CD4-positive, alpha-beta T cell treated with Interleukin-12 subunit alpha and Interleukin-12 subunit beta, for 1 hour (primary cell): ENCODE measurements around the gene ZNF765.
"Not testable (repeated sequence)": the region's sequence is repeated elsewhere in the genome, so short reads cannot be mapped to it uniquely, and the experiment has no call there.

Source experiments
- DNase-seq: peaks from one replicate; pipeline ENCODE4 v3.0.0-alpha.2; 2020

ZNF765 gene

GRCh38 chr19:53422551-53422950 lies 27.6 kb downstream of the ZNF765 start:
- no peak for DNase-seq

GRCh38 chr19:53423074-53423473 lies 28.1 kb downstream of the ZNF765 start:
- not testable (repeated sequence) for DNase-seq

- not testable (repeated sequence) for DNase-seq
These were observed 28.7 kb downstream of the ZNF765 start for GRCh38 chr19:53423680-53424079.

- peak; percentile 74 for DNase-seq
These were observed 30.1 kb downstream of the ZNF765 start for GRCh38 chr19:53424968-53425597.

GRCh38 chr19:53431399-53432087 lies 36.6 kb downstream of the ZNF765 start, which contains the start of gene ZNF761:
ZNF761 (plus strand) TSS chr19:53431984; CDS start chr19:53447269, 15,285 bp downstream.
- peak; percentile 97 for DNase-seq

GRCh38 chr19:53432088-53432661 lies 37.2 kb downstream of the ZNF765 start:
- DNase-seq, result no peak

GRCh38 chr19:53443809-53444208 lies 48.9 kb downstream of the ZNF765 start:
- DNase-seq, result not testable (repeated sequence)

- DNase-seq, result not testable (repeated sequence)
These were observed 52.2 kb downstream of the ZNF765 start for GRCh38 chr19:53447196-53447595.

- DNase-seq, result no peak
These were observed 60.9 kb downstream of the ZNF765 start for GRCh38 chr19:53455828-53456227.

- not testable (repeated sequence) for DNase-seq
These were observed 65.3 kb downstream of the ZNF765 start for GRCh38 chr19:53460131-53460721.

- no peak for DNase-seq
These were observed 66.9 kb downstream of the ZNF765 start for GRCh38 chr19:53461866-53462265.

- DNase-seq, result no peak
These were observed 67.9 kb downstream of the ZNF765 start for GRCh38 chr19:53462861-53463260.

- DNase-seq, result no peak
These were observed 68.3 kb downstream of the ZNF765 start for GRCh38 chr19:53463263-53463662.

- DNase-seq, result no peak
These were observed 72.0 kb downstream of the ZNF765 start for GRCh38 chr19:53466726-53467484.

- DNase-seq, result peak; percentile 96
These were observed 72.7 kb downstream of the ZNF765 start, which contains the start of gene ZNF813 for GRCh38 chr19:53467485-53468262. ZNF813 (plus strand) TSS chr19:53467733; CDS start chr19:53483823, 16,090 bp downstream.

- DNase-seq, result not testable (repeated sequence)
These were observed 73.7 kb downstream of the ZNF765 start for GRCh38 chr19:53468628-53469027.

GRCh38 chr19:53471916-53472315 lies 77.0 kb downstream of the ZNF765 start:
- DNase-seq, result no peak

- not testable (repeated sequence) for DNase-seq
These were observed 79.9 kb downstream of the ZNF765 start for GRCh38 chr19:53474832-53475231.

- not testable (repeated sequence) for DNase-seq
These were observed 80.5 kb downstream of the ZNF765 start for GRCh38 chr19:53475470-53475869.
